ENCODE results near the gene VIPR2. TPM values are rescaled to one million over a fixed set of nuclear protein-coding genes. Genes with fewer than 3 reads are reported as not detected.
"Not testable (repeated sequence)": the region's sequence is repeated elsewhere in the genome, so short reads cannot be mapped to it uniquely, and the experiment has no call there.

VIPR2 gene
- total RNA-seq, 3 donors from 2014 or later: 0.48 to 14.0 (median 4.6) TPM

- Histone ChIP-seq H3K27me3 (peaks cover 0 to 10% of the 10 kb centered on the region in 2 donors), H3K27ac (no peak overlapping the region), H3K4me1 (no peaks in the 10 kb centered on the region), H3K9me3 (peaks cover 33 to 38% of the 10 kb centered on the region in 2 donors), H3K36me3 (no peaks in the 10 kb centered on the region), H3K4me3 (no peak overlapping the region)
- TF ChIP-seq CTCF (IDR thresholded peaks at IDR 0.05): no peak
- TF ChIP-seq POLR2A (IDR thresholded peaks at IDR 0.05): no peak
- TF ChIP-seq POLR2AphosphoS5 (IDR thresholded peaks at IDR 0.05): no peak
- no peak for DNase-seq (ENCODE audit: low spot score in 2 of 2)
- intact Hi-C loops (cut with DNase I; ENCODE audit: low total_unique reads): no loop called here
Observed at GRCh38 chr7:158985583-158985982, 159.1 kb downstream of the VIPR2 start.

GRCh38 chr7:158984007-158984406, 160.7 kb downstream of the VIPR2 start:
- peaks cover 33 to 38% of the 10 kb centered on the region in 2 donors for H3K9me3 ChIP-seq
- H3K27ac ChIP-seq; H3K4me3 ChIP-seq; H3K4me1 ChIP-seq; H3K36me3 ChIP-seq; DNase-seq (ENCODE audit: low spot score in 2 of 2); H3K27me3 ChIP-seq; intact Hi-C loops (cut with DNase I; ENCODE audit: low total_unique reads): not testable (repeated sequence)

GRCh38 chr7:158982080-158982479, 162.6 kb downstream of the VIPR2 start:
- H3K36me3 ChIP-seq; H3K27ac ChIP-seq; H3K4me3 ChIP-seq; DNase-seq (ENCODE audit: low spot score in 2 of 2); H3K4me1 ChIP-seq; H3K27me3 ChIP-seq; intact Hi-C loops (cut with DNase I; ENCODE audit: low total_unique reads): not testable (repeated sequence)
- H3K9me3 ChIP-seq: peaks cover 33 to 38% of the 10 kb centered on the region in 2 donors

- Histone ChIP-seq H3K36me3 (no peaks in the 10 kb centered on the region), H3K4me3 (no peak overlapping the region), H3K27ac (no peak overlapping the region), H3K27me3 (no peaks in the 10 kb centered on the region), H3K9me3 (peaks cover 29 to 35% of the 10 kb centered on the region in 2 donors), H3K4me1 (no peaks in the 10 kb centered on the region)
- TF ChIP-seq CTCF (IDR thresholded peaks at IDR 0.05) (no peak), POLR2A (IDR thresholded peaks at IDR 0.05) (no peak), POLR2AphosphoS5 (IDR thresholded peaks at IDR 0.05) (no peak)
- DNase-seq (ENCODE audit: low spot score in 2 of 2): no peak
- intact Hi-C loops (cut with DNase I; ENCODE audit: low total_unique reads): loop anchor here (10.0 kb wide), 1 partner anchor 75 kb away; no protein-coding TSS in a partner anchor
Observed at GRCh38 chr7:158979635-158980351, 164.9 kb downstream of the VIPR2 start.

GRCh38 chr7:158979023-158979529, 165.6 kb downstream of the VIPR2 start:
- intact Hi-C loops (cut with DNase I; ENCODE audit: low total_unique reads): loop anchor here (10.0 kb wide), 1 partner anchor 74 kb away; no protein-coding TSS in a partner anchor
- H3K9me3 ChIP-seq: peaks cover 28% of the 10 kb centered on the region in 2 donors
- no peaks in the 10 kb centered on the region for H3K27me3 ChIP-seq
- no peak overlapping the region for H3K4me3 ChIP-seq
- TF ChIP-seq POLR2AphosphoS5 (IDR thresholded peaks at IDR 0.05): no peak
- H3K4me1 ChIP-seq: no peaks in the 10 kb centered on the region
- DNase-seq (ENCODE audit: low spot score in 2 of 2): no peak
- no peaks in the 10 kb centered on the region for H3K36me3 ChIP-seq
- no peak overlapping the region for H3K27ac ChIP-seq
